ENCODE data around the gene RPL27.

- TF ChIP-seq POLR2AphosphoS5 (IDR thresholded peaks at IDR 0.05; ENCODE audit: low read depth, low read length) (no peak), TAF1 (IDR thresholded peaks at IDR 0.05; ENCODE audit: borderline replicate concordance, insufficient read depth, low read length) (no peak)
Observed at GRCh38 chr17:43040655-43041054, 42.4 kb downstream of the RPL27 start.

All from PFSK-1 (cell line).